HCT116 (cell line): ENCODE measurements around the gene PTGR2. TPM values are rescaled to one million over a fixed set of nuclear protein-coding genes. Genes with fewer than 3 reads are reported as not detected.

Experiments
- ATAC-seq: fragments of 200-7000 bp; cut with Tn5 transposase; 2 replicates; pipeline ENCODE4 v1.9.1; 2020; ENCODE audit warnings: mild to moderate bottlenecking, moderate library complexity
- BruUV-seq: library from RNA; stranded (reverse); fragments of 400-500 nt; replicated peaks from 2 replicates; lab custom pipeline; 2021; lab: Mats Ljungman, UMichigan
- CTCF ChIA-PET: fragments of 300-600 bp; sonication (Branson Sonifier 250); formaldehyde crosslinking; loops from one replicate; lab custom pipeline; 2021; ENCODE audit warnings: antibody characterized with exemption; lab: Charles Lee
- POLR2A ChIA-PET: fragments of 300-600, 350-600 bp; sonication (Branson Sonifier 250); formaldehyde crosslinking; loops from one replicate; lab custom pipeline; 2021; ENCODE audit warnings: antibody characterized with exemption; lab: Charles Lee
- RAD21 ChIA-PET, 2 experiments: fragments of 300-600 bp; sonication (Branson Sonifier 250); formaldehyde crosslinking; loops; one replicate each; lab custom pipeline; 2023; ENCODE audit warnings: low total read pairs in 2 of 2; ENCODE audit not compliant: uncharacterized antibody in 2 of 2, unreplicated experiment in 2 of 2, low non-redundant PET in 1 of 2; lab: Charles Lee
- DNase-seq: peaks from one replicate; pipeline ENCODE4 v3.0.0-alpha.2; 2010; ENCODE audit warnings: low read depth, low spot score
- H2AFZ ChIP-seq: fragments of 200-600 bp; shearing (Covaris generic), sonication (generic); 2 replicates; pipeline ENCODE4 v1.6.1; 2017; ENCODE audit warnings: low read depth, mixed run types, mixed read lengths, antibody characterized with exemption, low read length; ENCODE audit not compliant: poor library complexity, severe bottlenecking
- H3K27ac ChIP-seq: 2 replicates; pipeline ENCODE4 v1.5.1; 2012; ENCODE audit warnings: low read depth, low read length
- H3K27me3 ChIP-seq: fragments of 200-600 bp; sonication (generic); 2 replicates; pipeline ENCODE4 v1.6.1; 2016; ENCODE audit warnings: mixed run types, low read length, mixed read lengths; ENCODE audit not compliant: insufficient read depth
- H3K36me3 ChIP-seq, 2 experiments: fragments of 200-500 bp in 1 of 2; fragments of 200-600 bp in 1 of 2; sonication (Bioruptor generic) in 1 of 2; sonication (generic) in 1 of 2; 2 replicates each; pipeline versions ENCODE4 v1.5.1 to v1.6.1; 2014 to 2016; ENCODE audit warnings: low read length in 2 of 2, inconsistent platforms in 1 of 2, mixed read lengths in 1 of 2, mixed run types in 1 of 2; ENCODE audit not compliant: insufficient read depth in 2 of 2, control insufficient read depth in 1 of 2
- H3K4me1 ChIP-seq, 2 experiments: fragments of 200-600 bp in 1 of 2; sonication (generic) in 1 of 2; 2 replicates each; pipeline versions ENCODE4 v1.5.1 to v1.6.1; 2012 to 2017; ENCODE audit warnings: low read length in 2 of 2, inconsistent platforms in 1 of 2, mild to moderate bottlenecking in 1 of 2, mixed read lengths in 1 of 2, mixed run types in 1 of 2, moderate library complexity in 1 of 2; ENCODE audit not compliant: insufficient read depth in 2 of 2, control insufficient read depth in 1 of 2
- H3K4me2 ChIP-seq: fragments of 200-600 bp; sonication (generic); 2 replicates; pipeline ENCODE4 v1.6.1; 2017; ENCODE audit warnings: mixed run types, low read length, mixed read lengths
- H3K4me3 ChIP-seq, 2 experiments: fragments of 200-600 bp in 1 of 2; sonication (generic) in 1 of 2; replicated peaks in 1 of 2; 2 replicates each; pipeline ENCODE4 v1.5.1; 2011 to 2016; ENCODE audit warnings: low read length in 2 of 2, control low read depth in 1 of 2, low read depth in 1 of 2, mild to moderate bottlenecking in 1 of 2, mixed read lengths in 1 of 2, mixed run types in 1 of 2
- H3K79me2 ChIP-seq: fragments of 200-600 bp; sonication (generic); 2 replicates; pipeline ENCODE4 v1.6.1; 2017; ENCODE audit warnings: mild to moderate bottlenecking, mixed run types, low read length, moderate library complexity, mixed read lengths; ENCODE audit not compliant: insufficient read depth
- H3K9ac ChIP-seq: fragments of 200-600 bp; sonication (generic); 2 replicates; pipeline ENCODE4 v1.6.1; 2016; ENCODE audit warnings: low read length, mixed read lengths
- H3K9me2 ChIP-seq: fragments of 200-600 bp; sonication (generic), shearing (Covaris generic); 2 replicates; pipeline ENCODE4 v1.6.1; 2017; ENCODE audit warnings: mixed run types, mild to moderate bottlenecking, moderate library complexity; ENCODE audit not compliant: insufficient read depth
- H3K9me3 ChIP-seq, 2 experiments: fragments of 200-500 bp in 1 of 2; fragments of 200-600 bp in 1 of 2; sonication (Bioruptor generic) in 1 of 2; sonication (generic) in 1 of 2; 2 replicates each; pipeline ENCODE4 v1.6.1; 2014 to 2017; ENCODE audit warnings: low read length in 2 of 2, mixed read lengths in 2 of 2, inconsistent platforms in 1 of 2, low read depth in 1 of 2, mild to moderate bottlenecking in 1 of 2, mixed run types in 1 of 2, moderate library complexity in 1 of 2; ENCODE audit not compliant: control insufficient read depth in 1 of 2, insufficient read depth in 1 of 2
- H4K20me1 ChIP-seq: fragments of 200-600 bp; sonication (generic), shearing (Covaris generic); 2 replicates; pipeline ENCODE4 v1.6.1; 2017; ENCODE audit warnings: mixed run types, mild to moderate bottlenecking, moderate library complexity; ENCODE audit not compliant: insufficient read depth
- EGR1 ChIP-seq: IDR thresholded peaks from 2 replicates; pipeline ENCODE4 v1.6.1; 2012; ENCODE audit warnings: low read depth
- ELF1 ChIP-seq: IDR thresholded peaks from 2 replicates; pipeline ENCODE4 v1.6.1; 2012; ENCODE audit warnings: low read depth, borderline replicate concordance
- EZH2phosphoT487 ChIP-seq: fragments of 200-600 bp; IDR thresholded peaks from 2 replicates; pipeline ENCODE4 v1.6.1; 2018; ENCODE audit warnings: antibody characterized with exemption, borderline replicate concordance
- JUND ChIP-seq: IDR thresholded peaks from 2 replicates; pipeline ENCODE4 v1.6.1; 2012
- intact Hi-C: fragments of 100-400 bp; cut with micrococcal nuclease; formaldehyde crosslinking; loops from 2 replicates; pipeline ENCODE4 v1.10.0; 2022
- total RNA-seq: library from RNA; stranded (reverse); gene quantifications from one replicate; pipeline ENCODE4 v1.2.1, GENCODE V29; 2021; ENCODE audit not compliant: unreplicated experiment

Gene PTGR2
- total RNA-seq, 1 experiment from 2014 or later = 22.1 TPM

- Histone ChIP-seq H3K9me2 (no peaks in the 10 kb centered on the region), H3K9me3 (no peaks in the 10 kb centered on the region), H3K27ac (peak overlapping the region; percentile 83; the same call in 1 of the 2 replicates), H3K79me2 (peaks cover 60% of the 10 kb centered on the region), H3K27me3 (no peaks in the 10 kb centered on the region), H2AFZ (no peak overlapping the region), H3K4me2 (peak overlapping the region; percentile 82), H3K4me3 (peak overlapping the region; percentile 97 to 98), H4K20me1 (no peaks in the 10 kb centered on the region), H3K36me3 (peaks cover 4% of the 10 kb centered on the region in 2 experiments; a peak in 1 of 4 replicates), H3K9ac (peak overlapping the region; percentile 93), H3K4me1 (peaks cover 9 to 27% of the 10 kb centered on the region in 2 experiments)
- CTCF ChIA-PET = interaction anchor here (2.1 kb wide), 1 partner anchor 158 kb away, joined by 9 read pairs; no protein-coding TSS in a partner anchor
- intact Hi-C loops = no loop called here
- no peak for DNase-seq
- TF ChIP-seq JUND = no peak
- TF ChIP-seq EZH2phosphoT487 = no peak
- 0 out of 2 replicates have a peak, but pooled peaks have one; percentile 24 for TF ChIP-seq EGR1
- BruUV-seq = TSS peak; percentile 65
- POLR2A ChIA-PET = no interaction called here
- RAD21 ChIA-PET = no interaction called here
- ATAC-seq = no peak
Observed at GRCh38 chr14:73887694-73888459, 36.2 kb downstream of the PTGR2 start.

GRCh38 chr14:73888460-73888725, 36.8 kb downstream of the PTGR2 start:
- no peak overlapping the region for H3K27ac ChIP-seq
- CTCF ChIA-PET = no interaction called here
- TF ChIP-seq ELF1 = no peak
- TF ChIP-seq, all 23 proteins: peak for 0
- no peaks in the 10 kb centered on the region for H3K9me3 ChIP-seq
- H3K36me3 ChIP-seq = peaks cover 4 to 7% of the 10 kb centered on the region in 2 experiments; a peak in 1 of 4 replicates
- DNase-seq (no peak), ATAC-seq (no peak)
- ChIA-PET POLR2A (no interaction called here), RAD21 (no interaction called here)
- 0 out of 2 replicates have a peak overlapping the region, but pooled peaks have one; percentile 93 for H3K9ac ChIP-seq
- H4K20me1 ChIP-seq = no peaks in the 10 kb centered on the region
- H3K79me2 ChIP-seq = peaks cover 66% of the 10 kb centered on the region
- no TSS peak for BruUV-seq
- intact Hi-C loops = no loop called here
- H3K9me2 ChIP-seq = no peaks in the 10 kb centered on the region
- peaks cover 9 to 27% of the 10 kb centered on the region in 2 experiments for H3K4me1 ChIP-seq
- peak overlapping the region; percentile 82 for H3K4me2 ChIP-seq
- H3K27me3 ChIP-seq = no peaks in the 10 kb centered on the region
- H2AFZ ChIP-seq = no peak overlapping the region
- peak overlapping the region; percentile 97 to 98 for H3K4me3 ChIP-seq
